Right renal cortex interstitium (tissue), 3 donors: ENCODE data around the gene CELSR1. TPM values are rescaled to one million over a fixed set of nuclear protein-coding genes. Genes with fewer than 3 reads are reported as not detected.
"Not testable (repeated sequence)": the region's sequence is repeated elsewhere in the genome, so short reads cannot be mapped to it uniquely, and the experiment has no call there.

Experiments used
- DNase-seq, 3 donors: peaks; one replicate each; pipeline ENCODE4 v3.0.0-alpha.2; 2013; ENCODE audit warnings: low read depth in 3 of 3, low spot score in 2 of 3
- polyA plus RNA-seq, 3 donors: library from polyadenylated mRNA; unstranded; fragments of 120-200 nt; gene quantifications; one replicate each; pipeline ENCODE4 v1.2.1, GENCODE V29; 2013; ENCODE audit not compliant: insufficient read length in 3 of 3

CELSR1 gene
- polyA plus RNA-seq, 3 donors, result 21.8 to 23.7 (median 22.8) TPM

GRCh38 chr22:46534901-46535630, 2.4 kb downstream of the CELSR1 start:
- DNase-seq, result no peak

GRCh38 chr22:46534177-46534776, 3.1 kb downstream of the CELSR1 start:
- no peak for DNase-seq

GRCh38 chr22:46533070-46533833, 4.2 kb downstream of the CELSR1 start:
- no peak for DNase-seq

- no peak for DNase-seq
Measured at GRCh38 chr22:46532416-46532815, 5.0 kb downstream of the CELSR1 start.

GRCh38 chr22:46531581-46532175, 5.7 kb downstream of the CELSR1 start:
- DNase-seq, result no peak

GRCh38 chr22:46528121-46528610, 9.3 kb downstream of the CELSR1 start:
- DNase-seq, result no peak

GRCh38 chr22:46526244-46526839, 11.1 kb downstream of the CELSR1 start:
- no peak for DNase-seq

- DNase-seq, result no peak
Measured at GRCh38 chr22:46525389-46526243, 11.8 kb downstream of the CELSR1 start.

GRCh38 chr22:46524203-46524740, 13.1 kb downstream of the CELSR1 start:
- DNase-seq, result no peak

GRCh38 chr22:46522797-46523196, 14.6 kb downstream of the CELSR1 start:
- no peak for DNase-seq

- DNase-seq, result no peak
Measured at GRCh38 chr22:46521994-46522393, 15.4 kb downstream of the CELSR1 start.

GRCh38 chr22:46520880-46521279, 16.5 kb downstream of the CELSR1 start:
- no peak for DNase-seq

- no peak for DNase-seq
Measured at GRCh38 chr22:46519377-46519776, 18.0 kb downstream of the CELSR1 start.

- no peak for DNase-seq
Measured at GRCh38 chr22:46518542-46519325, 18.7 kb downstream of the CELSR1 start.

- no peak for DNase-seq
Measured at GRCh38 chr22:46518038-46518437, 19.4 kb downstream of the CELSR1 start.

- DNase-seq, result no peak
Measured at GRCh38 chr22:46517255-46517761, 20.1 kb downstream of the CELSR1 start.

- no peak for DNase-seq
Measured at GRCh38 chr22:46516638-46517037, 20.8 kb downstream of the CELSR1 start.

- DNase-seq, result not testable (repeated sequence)
Measured at GRCh38 chr22:46516112-46516487, 21.3 kb downstream of the CELSR1 start.
